PC-3 (cell line): ENCODE data around the gene NAV2.

Experiments used
- EZH2 ChIP-seq: fragments of 300-600 bp; sonication (generic); IDR thresholded peaks from one replicate; pipeline ENCODE4 v1.6.1; 2017; ENCODE audit warnings: antibody characterized with exemption, mild to moderate bottlenecking, low read length; ENCODE audit not compliant: unreplicated experiment
- TF ChIP-seq, protein P1 (sequence below): fragments of 300-600 bp; sonication (generic); conservative IDR thresholded peaks from 2 replicates; pipeline ENCODE4 v1.5.1; 2017; ENCODE audit warnings: antibody characterized with exemption, low read depth, mild to moderate bottlenecking, low read length

GRCh38 chr11:19868281-19868821 lies 155.7 kb downstream of the NAV2 start:
- no peak for TF ChIP-seq EZH2
- TF ChIP-seq, protein P1, sequence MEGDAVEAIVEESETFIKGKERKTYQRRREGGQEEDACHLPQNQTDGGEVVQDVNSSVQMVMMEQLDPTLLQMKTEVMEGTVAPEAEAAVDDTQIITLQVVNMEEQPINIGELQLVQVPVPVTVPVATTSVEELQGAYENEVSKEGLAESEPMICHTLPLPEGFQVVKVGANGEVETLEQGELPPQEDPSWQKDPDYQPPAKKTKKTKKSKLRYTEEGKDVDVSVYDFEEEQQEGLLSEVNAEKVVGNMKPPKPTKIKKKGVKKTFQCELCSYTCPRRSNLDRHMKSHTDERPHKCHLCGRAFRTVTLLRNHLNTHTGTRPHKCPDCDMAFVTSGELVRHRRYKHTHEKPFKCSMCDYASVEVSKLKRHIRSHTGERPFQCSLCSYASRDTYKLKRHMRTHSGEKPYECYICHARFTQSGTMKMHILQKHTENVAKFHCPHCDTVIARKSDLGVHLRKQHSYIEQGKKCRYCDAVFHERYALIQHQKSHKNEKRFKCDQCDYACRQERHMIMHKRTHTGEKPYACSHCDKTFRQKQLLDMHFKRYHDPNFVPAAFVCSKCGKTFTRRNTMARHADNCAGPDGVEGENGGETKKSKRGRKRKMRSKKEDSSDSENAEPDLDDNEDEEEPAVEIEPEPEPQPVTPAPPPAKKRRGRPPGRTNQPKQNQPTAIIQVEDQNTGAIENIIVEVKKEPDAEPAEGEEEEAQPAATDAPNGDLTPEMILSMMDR = no peak
